Stimulated activated CD4-positive, alpha-beta T cell treated with anti-CD3 and anti-CD28 coated beads, Interleukin-2, amount 100 ng/mL, for 24 hours (primary cell): ENCODE measurements around the gene SLC7A14.

Experiments used
- DNase-seq, 2 donors: peaks; one replicate each; pipeline ENCODE4 v3.0.0-alpha.2; 2020

Gene SLC7A14

GRCh38 chr3:170531657-170532335, 54.1 kb downstream of the SLC7A14 start:
- DNase-seq: no peak

- DNase-seq: no peak
Measured at GRCh38 chr3:170531054-170531453, 54.8 kb downstream of the SLC7A14 start.

GRCh38 chr3:170529912-170530311, 56.0 kb downstream of the SLC7A14 start:
- DNase-seq: no peak

GRCh38 chr3:170529346-170529745, 56.5 kb downstream of the SLC7A14 start:
- no peak for DNase-seq

- no peak for DNase-seq
Measured at GRCh38 chr3:170528726-170529125, 57.1 kb downstream of the SLC7A14 start.

- DNase-seq: no peak
Measured at GRCh38 chr3:170524073-170524472, 61.8 kb downstream of the SLC7A14 start.

- DNase-seq: no peak
Measured at GRCh38 chr3:170523248-170523647, 62.6 kb downstream of the SLC7A14 start.

GRCh38 chr3:170522201-170522600, 63.7 kb downstream of the SLC7A14 start:
- DNase-seq: no peak

- no peak for DNase-seq
Measured at GRCh38 chr3:170520996-170521395, 64.9 kb downstream of the SLC7A14 start.

- DNase-seq: no peak
Measured at GRCh38 chr3:170517242-170517945, 68.5 kb downstream of the SLC7A14 start.

GRCh38 chr3:170513642-170514041, 72.2 kb downstream of the SLC7A14 start:
- DNase-seq: no peak

GRCh38 chr3:170511371-170511770, 74.5 kb downstream of the SLC7A14 start:
- no peak for DNase-seq

GRCh38 chr3:170508839-170509238, 77.0 kb downstream of the SLC7A14 start:
- DNase-seq: no peak

- no peak for DNase-seq
Measured at GRCh38 chr3:170508291-170508690, 77.6 kb downstream of the SLC7A14 start.

- DNase-seq: no peak
Measured at GRCh38 chr3:170507063-170507462, 78.8 kb downstream of the SLC7A14 start.

GRCh38 chr3:170506556-170506955, 79.3 kb downstream of the SLC7A14 start:
- no peak for DNase-seq

GRCh38 chr3:170502297-170502696, 83.6 kb downstream of the SLC7A14 start:
- no peak for DNase-seq

GRCh38 chr3:170500995-170501394, 84.9 kb downstream of the SLC7A14 start:
- DNase-seq: no peak

- DNase-seq: no peak
Measured at GRCh38 chr3:170500462-170500861, 85.4 kb downstream of the SLC7A14 start.

- DNase-seq: no peak
Measured at GRCh38 chr3:170499562-170500156, 86.2 kb downstream of the SLC7A14 start.

- DNase-seq: no peak
Measured at GRCh38 chr3:170497207-170498095, 88.4 kb downstream of the SLC7A14 start.

GRCh38 chr3:170496868-170497140, 89.1 kb downstream of the SLC7A14 start:
- DNase-seq: no peak
